ENCODE data around the gene GRM8.

GRM8 gene

GRCh38 chr7:126806614-126807013, 446.1 kb downstream of the GRM8 start:
- no peak for DNase-seq (ENCODE audit: low read depth)

GRCh38 chr7:126805351-126805750, 447.4 kb downstream of the GRM8 start:
- no peak for DNase-seq (ENCODE audit: low read depth)

DNA sequence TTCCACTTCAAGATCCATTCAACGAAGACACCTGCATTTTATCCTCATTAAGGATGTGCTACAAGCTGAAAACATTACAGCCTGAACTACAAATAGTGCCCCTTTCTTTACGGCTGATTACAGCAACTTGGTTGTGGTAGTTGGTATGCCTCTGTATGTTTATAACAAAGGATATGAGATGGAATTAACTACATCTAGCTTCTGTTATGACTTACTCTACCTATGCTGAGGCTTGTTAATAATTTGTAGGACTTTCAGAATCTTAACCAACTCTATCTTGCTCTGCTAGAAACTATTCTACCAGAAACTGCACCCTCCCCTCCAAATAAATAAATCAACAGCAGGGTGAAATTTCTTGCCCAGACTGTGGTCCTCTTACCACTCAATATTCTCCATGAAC, 448.1 kb downstream of the GRM8 start:
- DNase-seq (ENCODE audit: low read depth): no peak

- no peak for DNase-seq (ENCODE audit: low read depth)
These were observed 448.8 kb downstream of the GRM8 start for GRCh38 chr7:126803990-126804389.

DNA sequence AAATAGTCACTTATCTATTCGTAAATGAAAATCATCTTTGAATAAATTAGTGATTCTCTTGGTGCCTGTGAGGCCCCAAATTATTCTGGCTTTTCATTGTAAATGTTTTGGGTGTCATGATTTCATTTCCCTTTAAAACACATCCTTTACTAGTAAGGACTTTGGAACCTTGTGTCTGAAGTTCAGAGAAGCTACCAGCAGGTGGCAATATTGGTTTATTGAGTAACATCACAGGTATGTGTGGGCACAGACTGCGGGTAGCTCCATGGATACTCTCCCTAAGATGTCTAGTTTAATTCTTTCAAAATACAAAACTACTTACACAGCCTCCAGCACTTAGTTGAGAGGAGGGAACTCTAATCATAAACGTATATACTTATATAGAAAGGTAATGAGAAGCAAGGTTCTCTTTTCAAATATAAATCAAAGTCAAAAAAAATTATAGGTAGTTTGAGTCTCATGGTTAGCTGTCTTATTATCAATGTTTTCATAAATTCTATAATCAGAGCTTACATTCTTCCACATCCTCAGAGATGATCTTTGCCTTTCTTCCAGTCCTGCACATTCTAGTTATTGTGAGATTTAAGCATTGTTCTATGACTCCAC, 449.6 kb downstream of the GRM8 start:
- no peak for DNase-seq (ENCODE audit: low read depth)

DNA sequence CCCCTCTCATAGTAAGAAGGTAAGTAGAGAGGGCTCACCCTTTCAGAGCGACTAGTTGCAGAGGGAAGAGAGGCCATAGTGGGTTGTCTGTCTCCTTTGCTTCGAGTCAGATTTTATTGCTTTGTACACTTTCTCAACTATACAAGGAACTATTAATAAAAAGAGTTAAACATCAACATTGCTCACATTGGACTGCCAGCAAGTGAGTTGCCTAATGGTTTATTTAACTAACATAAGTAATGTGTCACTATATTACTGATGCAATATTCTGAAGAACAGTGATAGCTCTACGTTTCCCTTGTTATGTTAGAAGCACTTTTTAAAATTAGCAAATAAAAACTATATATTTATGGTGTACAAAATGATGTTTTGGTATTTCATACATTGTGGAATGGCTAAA, 451.0 kb downstream of the GRM8 start:
- no peak for DNase-seq (ENCODE audit: low read depth)

DNA sequence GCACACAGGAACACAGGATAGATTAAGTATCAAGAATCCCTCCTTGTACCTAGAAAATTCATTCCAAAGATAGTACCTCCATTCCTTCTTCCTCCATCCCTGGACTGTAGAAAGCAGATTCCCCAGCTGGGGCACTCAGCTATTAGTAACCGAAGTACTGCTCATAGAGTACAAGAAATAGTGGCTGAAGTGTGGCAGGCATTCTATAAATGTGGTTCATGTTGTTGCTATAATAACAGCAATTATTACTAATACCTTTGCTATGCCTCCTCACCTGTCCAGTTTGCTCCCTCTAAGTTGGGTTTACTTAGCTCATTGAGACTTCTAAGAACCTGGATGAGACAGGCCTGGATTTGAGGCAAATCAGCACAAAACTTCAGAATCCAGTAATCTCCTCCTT, 453.2 kb downstream of the GRM8 start:
- DNase-seq (ENCODE audit: low read depth): no peak

GRCh38 chr7:126792521-126792920, 460.2 kb downstream of the GRM8 start:
- DNase-seq (ENCODE audit: low read depth): no peak

- no peak for DNase-seq (ENCODE audit: low read depth)
These were observed 461.4 kb downstream of the GRM8 start for GRCh38 chr7:126791306-126791705.

- no peak for DNase-seq (ENCODE audit: low read depth)
These were observed 462.0 kb downstream of the GRM8 start for GRCh38 chr7:126790763-126791162.

DNA sequence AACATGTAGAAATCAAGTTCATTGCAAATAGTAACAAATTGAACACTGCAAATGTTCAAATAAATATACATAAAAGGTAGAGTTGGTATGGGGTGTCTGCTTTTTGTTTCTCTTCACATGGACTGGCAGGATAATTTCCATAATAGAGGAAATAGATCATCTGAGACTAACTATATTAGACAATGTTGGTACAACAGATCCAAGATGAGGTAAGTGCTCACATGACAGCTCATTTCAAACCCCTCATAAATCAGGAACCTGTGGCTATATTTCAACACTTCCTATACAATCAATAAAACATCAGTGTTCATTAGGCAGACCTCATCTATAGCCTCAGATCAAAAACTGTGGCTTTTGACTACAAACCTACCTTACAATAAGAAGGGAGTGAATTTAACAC, 469.1 kb downstream of the GRM8 start:
- DNase-seq (ENCODE audit: low read depth): no peak

- no peak for DNase-seq (ENCODE audit: low read depth)
These were observed 471.7 kb downstream of the GRM8 start for GRCh38 chr7:126780993-126781392.

- no peak for DNase-seq (ENCODE audit: low read depth)
These were observed 474.6 kb downstream of the GRM8 start for GRCh38 chr7:126778101-126778500.

DNA sequence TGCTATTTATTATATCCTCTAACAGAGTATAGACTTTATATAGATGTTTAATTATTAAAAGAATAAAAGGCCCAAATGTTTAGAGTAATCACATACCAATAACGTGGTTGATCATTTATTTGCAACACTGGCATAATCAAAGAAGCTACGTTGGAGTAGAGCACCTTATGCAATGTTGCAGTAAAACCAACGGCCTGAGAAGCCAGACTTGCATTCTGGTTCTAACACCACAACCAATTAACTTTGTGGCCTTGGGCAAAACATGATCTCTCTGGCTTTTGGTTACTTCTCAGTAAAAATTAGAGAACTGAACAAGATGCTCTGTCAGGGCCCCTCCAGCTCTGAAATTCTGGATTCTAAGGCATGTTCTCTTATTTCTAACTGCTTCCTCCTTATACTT, 476.2 kb downstream of the GRM8 start:
- no peak for DNase-seq (ENCODE audit: low read depth)

- no peak for DNase-seq (ENCODE audit: low read depth)
These were observed 478.7 kb downstream of the GRM8 start for GRCh38 chr7:126774077-126774476.

DNA sequence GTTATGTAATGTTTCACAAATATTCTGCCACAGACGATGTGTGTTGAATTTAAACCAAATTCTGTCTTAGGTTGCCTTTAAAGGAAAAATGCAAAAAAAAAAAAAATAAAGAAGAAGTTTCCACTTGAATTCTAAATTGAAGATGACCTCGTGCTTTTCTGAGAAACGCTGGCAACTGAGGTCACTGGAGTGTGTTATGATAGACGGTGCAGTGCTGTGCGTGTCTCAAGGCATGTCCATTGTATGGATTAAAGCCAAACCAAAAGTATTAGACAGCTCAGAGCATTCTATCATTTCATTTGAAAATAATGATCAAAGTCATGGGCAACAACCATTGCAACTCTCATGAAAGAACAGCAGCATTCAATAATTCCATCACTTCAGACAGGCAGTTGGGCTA, 483.9 kb downstream of the GRM8 start:
- DNase-seq (ENCODE audit: low read depth): no peak

DNA sequence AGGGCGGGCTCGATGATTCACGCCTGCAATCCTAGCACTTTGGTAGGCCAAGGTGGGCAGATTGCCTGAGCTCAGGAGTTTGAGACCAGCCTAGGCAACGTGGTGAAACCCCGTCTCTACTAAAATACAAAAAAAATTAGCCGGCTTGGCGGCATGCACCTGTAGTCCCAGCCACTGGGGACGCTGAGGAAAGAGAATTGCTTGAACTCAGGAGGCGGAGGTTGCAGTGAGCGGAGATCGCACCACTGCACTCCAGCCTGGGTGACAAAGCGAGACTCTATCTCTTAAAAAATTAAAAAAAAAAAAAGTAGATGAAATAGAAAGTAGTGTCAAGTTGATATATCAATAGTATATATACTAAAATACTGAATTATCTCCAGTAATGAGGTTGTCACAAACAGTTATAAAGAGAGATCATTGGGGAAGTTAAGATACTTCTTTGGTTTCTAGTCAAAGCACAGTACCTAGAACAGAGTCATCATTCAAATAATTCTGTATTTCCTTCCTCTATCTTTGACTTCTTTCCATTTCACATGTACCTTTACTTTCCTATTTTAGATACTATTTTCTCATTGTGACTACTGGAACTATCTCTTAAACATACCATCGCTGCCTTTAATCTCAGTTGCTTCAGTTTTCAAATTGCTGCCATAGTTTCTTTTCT, 491.7 kb downstream of the GRM8 start:
- no peak for DNase-seq (ENCODE audit: low read depth)

- DNase-seq (ENCODE audit: low read depth): no peak
These were observed 497.4 kb downstream of the GRM8 start for GRCh38 chr7:126755381-126755780.

GRCh38 chr7:126750207-126750911, 502.4 kb downstream of the GRM8 start:
- DNase-seq (ENCODE audit: low read depth): no peak

- no peak for DNase-seq (ENCODE audit: low read depth)
These were observed 523.8 kb downstream of the GRM8 start for GRCh38 chr7:126728967-126729366.

DNA sequence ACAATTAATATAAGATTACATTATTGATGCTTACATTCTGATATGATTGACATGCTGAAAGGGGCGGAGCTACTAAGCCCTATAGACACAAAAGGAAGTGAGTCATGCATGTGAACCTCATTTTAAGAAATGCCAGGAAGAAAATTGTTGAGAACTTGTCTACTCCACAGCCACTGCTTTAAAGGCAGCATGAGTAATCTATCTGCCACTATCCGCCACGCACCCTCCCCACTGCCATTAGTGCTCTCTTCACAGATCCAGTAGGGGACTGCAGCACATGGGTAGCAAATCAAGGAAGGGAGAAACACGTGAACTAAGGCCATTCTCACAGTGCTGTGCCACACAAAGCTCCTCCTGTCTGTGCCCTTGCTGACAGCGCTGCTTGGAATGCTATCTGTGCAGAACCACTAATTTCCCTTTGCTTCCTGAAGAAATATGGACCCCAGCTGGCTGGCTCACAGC, 524.8 kb downstream of the GRM8 start:
- DNase-seq (ENCODE audit: low read depth): no peak

DNA sequence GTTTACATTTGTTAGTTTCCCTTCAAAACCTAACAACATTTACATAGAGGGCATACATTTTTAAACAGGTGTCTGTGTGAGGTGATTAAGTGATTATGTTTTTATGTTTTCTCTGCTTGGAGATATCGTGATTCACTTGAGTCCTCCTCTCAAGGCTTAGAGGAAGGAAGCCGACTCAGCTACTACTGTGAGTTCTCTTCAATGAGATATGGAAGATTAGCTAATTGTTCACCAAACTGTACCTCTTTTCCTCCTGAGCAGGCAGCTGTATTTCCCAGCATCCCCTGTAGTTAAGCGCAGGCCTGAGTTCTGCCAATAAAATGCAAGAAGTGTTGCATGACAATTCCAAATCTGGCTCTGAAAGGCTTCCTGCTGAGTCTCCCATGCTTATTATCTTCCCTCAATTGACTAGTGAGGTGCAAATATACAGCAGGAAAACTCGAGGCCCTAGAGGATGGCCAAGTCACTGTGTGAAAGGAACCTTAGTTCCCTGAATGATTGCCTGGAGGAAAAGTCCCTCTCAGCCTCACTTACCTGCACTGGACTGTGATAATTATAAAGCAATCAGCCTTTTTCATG, 528.7 kb downstream of the GRM8 start:
- DNase-seq (ENCODE audit: low read depth): no peak

DNA sequence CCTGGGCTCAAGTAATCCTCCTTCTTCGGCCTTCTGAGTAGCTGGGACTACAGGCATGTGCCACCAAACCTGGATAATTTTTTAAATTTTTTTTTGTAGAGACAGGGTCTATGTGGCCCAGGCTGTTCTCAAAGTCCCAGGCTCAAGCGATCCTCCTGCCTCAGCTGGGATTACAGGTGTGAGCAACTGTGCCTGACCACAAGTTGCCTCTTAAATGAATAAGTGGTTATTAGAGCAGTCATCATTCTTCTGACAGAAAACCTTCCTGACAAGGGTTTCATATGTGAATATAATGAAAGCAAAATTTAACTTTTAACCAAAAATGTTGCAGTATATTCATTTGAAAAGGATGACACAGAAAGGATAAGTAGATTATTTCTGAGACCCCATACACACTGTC, 532.5 kb downstream of the GRM8 start:
- DNase-seq (ENCODE audit: low read depth): no peak
